RWPE1 (cell line): ENCODE results near the gene SH3GL3.

Source experiments
- CTCF ChIA-PET: fragments of 350-600 bp; sonication (Branson Sonifier 250); formaldehyde crosslinking; extraction: SDS; loops from one replicate; lab custom pipeline; 2021; lab: Yijun Ruan, JAX
- POLR2A ChIA-PET: fragments of 400-600 bp; formaldehyde crosslinking; extraction: SDS; loops from one replicate; lab custom pipeline; 2020; ENCODE audit warnings: antibody characterized with exemption; ENCODE audit not compliant: low non-redundant PET; lab: Yijun Ruan, JAX
- DNase-seq: peaks from one replicate; pipeline ENCODE4 v3.0.0; 2012; ENCODE audit warnings: low spot score
- H3K27ac ChIP-seq: fragments of 450-650 bp; 2 replicates; pipeline ENCODE4 v1.5.1; 2017
- CTCF ChIP-seq: fragments of 450-650 bp; conservative IDR thresholded peaks from 2 replicates; pipeline ENCODE4 v1.5.1; 2017; ENCODE audit warnings: low read depth, mild to moderate bottlenecking

Gene SH3GL3

GRCh38 chr15:83422541-83422940, 24.6 kb upstream of the SH3GL3 start:
- no peak for DNase-seq
- no peak for TF ChIP-seq CTCF
- ChIA-PET POLR2A (no interaction called here), CTCF (interaction anchor here (1.6 kb wide), 1 partner anchor 174 kb away, joined by 7 read pairs; no protein-coding TSS in a partner anchor)
- H3K27ac ChIP-seq, result no peak overlapping the region

- no peak for DNase-seq
- no peak for TF ChIP-seq CTCF
- POLR2A ChIA-PET, result no interaction called here
- CTCF ChIA-PET, result interaction anchor here (1.6 kb wide), 1 partner anchor 176 kb away, joined by 7 read pairs; no protein-coding TSS in a partner anchor
- no peak overlapping the region for H3K27ac ChIP-seq
Observed at GRCh38 chr15:83424101-83424500, 23.0 kb upstream of the SH3GL3 start.

GRCh38 chr15:83430441-83430840, 16.7 kb upstream of the SH3GL3 start:
- no peak for TF ChIP-seq CTCF
- no peak overlapping the region for H3K27ac ChIP-seq
- CTCF ChIA-PET, result interaction anchor here (1.2 kb wide), 1 partner anchor 17 kb away, joined by 4 read pairs; the partner anchor contains the start of gene SH3GL3
- no peak for DNase-seq
- POLR2A ChIA-PET, result no interaction called here

GRCh38 chr15:83431521-83431920, 15.6 kb upstream of the SH3GL3 start:
- ChIA-PET POLR2A (no interaction called here), CTCF (interaction anchor here (0.6 to 0.7 kb wide), 2 partner anchors 14 to 608 kb away, joined by 3 read pairs; no protein-coding TSS in a partner anchor)
- DNase-seq, result no peak
- H3K27ac ChIP-seq, result no peak overlapping the region
- no peak for TF ChIP-seq CTCF

- CTCF ChIA-PET, result interaction anchor here (0.6 to 4.9 kb wide), 3 partner anchors 11 to 187 kb away, joined by 3 to 67 read pairs (median 3); no protein-coding TSS in a partner anchor
- H3K27ac ChIP-seq, result no peak overlapping the region
- no peak for TF ChIP-seq CTCF
- POLR2A ChIA-PET, result no interaction called here
- DNase-seq, result no peak
Observed at GRCh38 chr15:83435202-83435601, 11.9 kb upstream of the SH3GL3 start.

- no peak overlapping the region for H3K27ac ChIP-seq
- no peak for TF ChIP-seq CTCF
- no peak for DNase-seq
- ChIA-PET POLR2A (no interaction called here), CTCF (interaction anchor here (0.9 to 4.9 kb wide), 4 partner anchors 43 to 187 kb away, joined by 3 to 67 read pairs (median 4); no protein-coding TSS in a partner anchor)
Observed at GRCh38 chr15:83435782-83436181, 11.4 kb upstream of the SH3GL3 start.
